Large intestine (tissue), 3 donors: ENCODE results near the gene KNDC1. TPM values are rescaled to one million over a fixed set of nuclear protein-coding genes. Genes with fewer than 3 reads are reported as not detected.
"Not testable (repeated sequence)": the region's sequence is repeated elsewhere in the genome, so short reads cannot be mapped to it uniquely, and the experiment has no call there.

Experiments used
- DNase-seq, 2 donors: peaks; one replicate each; pipeline versions ENCODE4 v3.0.0 to v3.0.0-alpha.2; 2013
- H3K27ac ChIP-seq: one replicate; pipeline ENCODE4 v1.5.1; 2013; ENCODE audit warnings: low read length
- H3K27me3 ChIP-seq: 2 replicates; pipeline ENCODE4 v1.6.1; 2013; ENCODE audit warnings: low read length; ENCODE audit not compliant: control insufficient read depth, insufficient read depth
- H3K36me3 ChIP-seq: 2 replicates; pipeline ENCODE4 v1.6.1; 2013; ENCODE audit warnings: low read length; ENCODE audit not compliant: control insufficient read depth, insufficient read depth
- H3K4me1 ChIP-seq: one replicate; pipeline ENCODE4 v1.6.1; 2013; ENCODE audit warnings: low read length; ENCODE audit not compliant: control insufficient read depth, insufficient read depth
- H3K4me3 ChIP-seq: one replicate; pipeline ENCODE4 v1.5.1; 2013; ENCODE audit warnings: low read length
- H3K9me3 ChIP-seq: one replicate; pipeline ENCODE4 v1.6.1; 2013; ENCODE audit warnings: mild to moderate bottlenecking, low read depth, low read length, moderate library complexity; ENCODE audit not compliant: control insufficient read depth
- WGBS: methylation state at CpG from one replicate; pipeline ENCODE4 v1.1.5; 2013; ENCODE audit warnings: low lambda C conversion rate; ENCODE audit not compliant: insufficient coverage; 5-methylcytosine and 5-hydroxymethylcytosine counted together
- polyA plus RNA-seq: library from polyadenylated mRNA; unstranded; fragments of 120-200 nt; gene quantifications from one replicate; pipeline ENCODE4 v1.2.1, GENCODE V29; 2013

KNDC1 gene
- polyA plus RNA-seq, 1 donor = 18.8 TPM

- Histone ChIP-seq H3K27me3 (peaks cover 2% of the 10 kb centered on the region), H3K9me3 (no peaks in the 10 kb centered on the region), H3K4me1 (peaks cover 13% of the 10 kb centered on the region), H3K4me3 (no peak overlapping the region), H3K36me3 (no peaks in the 10 kb centered on the region), H3K27ac (no peak overlapping the region)
- DNase-seq = no peak
- WGBS = no CpG with 5 or more reads among the region's 24 CpGs
These were observed 17.4 kb upstream of the KNDC1 start for GRCh38 chr10:133142523-133143199.

GRCh38 chr10:133143200-133143533, 16.9 kb upstream of the KNDC1 start:
- WGBS = no CpG with 5 or more reads among the region's 10 CpGs
- H3K27me3 ChIP-seq = peaks cover 2% of the 10 kb centered on the region
- peak; percentile 70 to 87 for DNase-seq

GRCh38 chr10:133143546-133143945, 16.5 kb upstream of the KNDC1 start:
- H3K9me3 ChIP-seq = no peaks in the 10 kb centered on the region
- H3K36me3 ChIP-seq = no peaks in the 10 kb centered on the region
- H3K27ac ChIP-seq = peak overlapping the region; percentile 72
- no peak for DNase-seq
- H3K4me1 ChIP-seq = peaks cover 13% of the 10 kb centered on the region
- H3K27me3 ChIP-seq = peaks cover 2% of the 10 kb centered on the region
- WGBS = no CpG with 5 or more reads among the region's 9 CpGs
- no peak overlapping the region for H3K4me3 ChIP-seq

More at GRCh38 chr10:133143200-133143533, 16.9 kb upstream of the KNDC1 start:
- no peaks in the 10 kb centered on the region for H3K36me3 ChIP-seq
- H3K4me3 ChIP-seq = no peak overlapping the region
- peak overlapping the region; percentile 72 for H3K27ac ChIP-seq
- H3K9me3 ChIP-seq = no peaks in the 10 kb centered on the region
- peaks cover 13% of the 10 kb centered on the region for H3K4me1 ChIP-seq

- no peak for DNase-seq
These were observed 15.2 kb upstream of the KNDC1 start for GRCh38 chr10:133144771-133145170.

GRCh38 chr10:133150226-133150625, 9.8 kb upstream of the KNDC1 start:
- 100% methylated on average over 2 of the region's 8 CpGs for WGBS
- H3K9me3 ChIP-seq = peaks cover 5% of the 10 kb centered on the region
- H3K4me1 ChIP-seq = peaks cover 11% of the 10 kb centered on the region
- DNase-seq = no peak
- H3K4me3 ChIP-seq = no peak overlapping the region
- no peaks in the 10 kb centered on the region for H3K36me3 ChIP-seq
- H3K27ac ChIP-seq = no peak overlapping the region
- no peaks in the 10 kb centered on the region for H3K27me3 ChIP-seq

More at GRCh38 chr10:133144771-133145170, 15.2 kb upstream of the KNDC1 start:
- Histone ChIP-seq H3K27ac (no peak overlapping the region), H3K27me3 (peaks cover 2% of the 10 kb centered on the region), H3K36me3 (no peaks in the 10 kb centered on the region), H3K4me1 (peaks cover 13% of the 10 kb centered on the region), H3K4me3 (no peak overlapping the region), H3K9me3 (no peaks in the 10 kb centered on the region)
- 90% methylated on average over 2 of the region's 7 CpGs for WGBS

GRCh38 chr10:133150656-133151055, 9.4 kb upstream of the KNDC1 start:
- Histone ChIP-seq H3K27me3 (no peaks in the 10 kb centered on the region), H3K4me1 (peaks cover 11% of the 10 kb centered on the region), H3K36me3 (no peaks in the 10 kb centered on the region), H3K27ac (peak overlapping the region; percentile 76), H3K9me3 (peaks cover 5% of the 10 kb centered on the region), H3K4me3 (no peak overlapping the region)
- WGBS = no CpG with 5 or more reads among the region's 12 CpGs
- no peak for DNase-seq

- H3K27ac ChIP-seq = peak overlapping the region; percentile 76
- not testable (repeated sequence) for H3K9me3 ChIP-seq, H3K27me3 ChIP-seq, H3K36me3 ChIP-seq, H3K4me3 ChIP-seq, DNase-seq
- peaks cover 11% of the 10 kb centered on the region for H3K4me1 ChIP-seq
- no CpG with 5 or more reads among the region's 3 CpGs for WGBS
These were observed 8.9 kb upstream of the KNDC1 start for GRCh38 chr10:133151071-133151470.

- peaks cover 11% of the 10 kb centered on the region for H3K4me1 ChIP-seq
- no CpG with 5 or more reads among the region's 9 CpGs for whole genome bisulfite sequencing
- H3K9me3 ChIP-seq = peaks cover 5% of the 10 kb centered on the region
- H3K4me3 ChIP-seq = no peak overlapping the region
- H3K27me3 ChIP-seq = no peaks in the 10 kb centered on the region
- H3K36me3 ChIP-seq = no peaks in the 10 kb centered on the region
- H3K27ac ChIP-seq = peak overlapping the region; percentile 76
- peak; percentile 61 to 85 for DNase-seq
These were observed 8.5 kb upstream of the KNDC1 start for GRCh38 chr10:133151543-133151972.

- no peak for DNase-seq
- H3K27ac ChIP-seq = no peak overlapping the region
- peaks cover 9% of the 10 kb centered on the region for H3K9me3 ChIP-seq
- no peaks in the 10 kb centered on the region for H3K36me3 ChIP-seq
- no peaks in the 10 kb centered on the region for H3K27me3 ChIP-seq
- H3K4me3 ChIP-seq = no peak overlapping the region
- H3K4me1 ChIP-seq = peaks cover 21% of the 10 kb centered on the region
- 100% methylated on average over 1 of the region's 4 CpGs for WGBS
These were observed 5.6 kb upstream of the KNDC1 start for GRCh38 chr10:133154411-133154810.

GRCh38 chr10:133154996-133155778, 4.8 kb upstream of the KNDC1 start:
- whole genome bisulfite sequencing = 100% methylated on average over 2 of the region's 30 CpGs
- Histone ChIP-seq H3K9me3 (peaks cover 9% of the 10 kb centered on the region), H3K27me3 (no peaks in the 10 kb centered on the region), H3K27ac (no peak overlapping the region), H3K36me3 (no peaks in the 10 kb centered on the region), H3K4me3 (no peak overlapping the region), H3K4me1 (peaks cover 24% of the 10 kb centered on the region)
- no peak for DNase-seq
